A549 treated with RU486 at 1 μM for 4 hours (cell line): Measurements from ENCODE around the gene CEP63. TPM values are rescaled to one million over a fixed set of nuclear protein-coding genes. Genes with fewer than 3 reads are reported as not detected.

Experiments
- total RNA-seq: library from RNA; stranded (reverse); fragments of 200-300 nt; extraction: Qiagen RNA extraction; gene quantifications from 5 replicates; pipeline ENCODE4 v1.2.3, GENCODE V29; 2022; ENCODE audit warnings: low read depth

The CEP63 gene
- total RNA-seq = 11.6 to 17.0 TPM (median 14.0 TPM) in 5 replicates

GRCh38 chr3:134485718-134486576, at the start of gene CEP63, which contains the start of gene ANAPC13:
Gene CEP63, plus strand, starts transcription at chr3:134486057. Its CDS starts 9,264 bp downstream, at chr3:134495321.
Gene ANAPC13, minus strand, starts transcription at chr3:134485985. Its CDS starts 3,081 bp downstream, at chr3:134482904.

Other genes with a start within 250 kb of the CEP63 start
- 20.8 to 36.9 TPM (median 28.1 TPM) in 5 replicates for gene RYK, start 235.2 kb upstream of the CEP63 start, total RNA-seq
- gene AMOTL2, start 111.6 kb upstream of the CEP63 start, total RNA-seq = 36.3 to 43.2 TPM (median 41.7 TPM) in 5 replicates
- gene ANAPC13, start 72 bp upstream of the CEP63 start, total RNA-seq = 34.3 to 51.5 TPM (median 47.6 TPM) in 5 replicates
- 0.07 to 0.21 TPM (median 0.10 TPM) in 4 of 5 replicates, not detected in the other for gene KY, start 165.0 kb downstream of the CEP63 start, total RNA-seq